Endothelial cell of umbilical vein (primary cell): Measurements from ENCODE around the gene TRAF3. TPM values are rescaled to one million over a fixed set of nuclear protein-coding genes. Genes with fewer than 3 reads are reported as not detected.

Experiments used
- BruUV-seq: library from RNA; stranded (reverse); fragments of 400-500 nt; replicated peaks from 2 replicates; lab custom pipeline; 2021; lab: Mats Ljungman, UMichigan
- CTCF ChIA-PET: fragments of 300-600, 350-600 bp; sonication (Branson Sonifier 250); formaldehyde crosslinking; loops from one replicate; lab custom pipeline; 2021; ENCODE audit warnings: antibody characterized with exemption, inconsistent platforms; lab: Charles Lee
- POLR2A ChIA-PET: fragments of 300-600, 350-600 bp; sonication (Branson Sonifier 250); formaldehyde crosslinking; loops from one replicate; lab custom pipeline; 2021; ENCODE audit warnings: antibody characterized with exemption, inconsistent platforms; lab: Charles Lee
- DNase-seq: peaks from one replicate; pipeline ENCODE4 v3.0.0-alpha.2; 2011; ENCODE audit warnings: low read depth, low spot score
- FAIRE-seq: peaks from 2 replicates; lab custom pipeline; 2011; peaks lifted over from hg19 to GRCh38; lab: Jason Lieb, UNC
- H2AFZ ChIP-seq: 2 replicates; pipeline ENCODE4 v1.6.0; 2012; ENCODE audit warnings: low read depth, low read length, control low read depth, inconsistent platforms
- H3K27ac ChIP-seq: 2 replicates; pipeline ENCODE4 v1.5.1; 2011; ENCODE audit warnings: low read depth, mild to moderate bottlenecking, control low read depth, low read length, moderate library complexity; ENCODE audit not compliant: insufficient read depth
- H3K27me3 ChIP-seq, 2 experiments: 2 replicates each; pipeline versions ENCODE4 v1.6.0 to v1.6.1; 2011; ENCODE audit warnings: low read length in 2 of 2, mixed read lengths in 1 of 2; ENCODE audit not compliant: control insufficient read depth in 2 of 2, insufficient read depth in 2 of 2
- H3K36me3 ChIP-seq, 2 experiments: 2 replicates in 1 of 2; 3 replicates in 1 of 2; pipeline ENCODE4 v1.5.1; 2011; ENCODE audit warnings: low read length in 2 of 2, mild to moderate bottlenecking in 1 of 2, moderate library complexity in 1 of 2; ENCODE audit not compliant: control insufficient read depth in 2 of 2, insufficient read depth in 2 of 2; ENCODE audit errors: extremely low read depth in 1 of 2
- H3K4me1 ChIP-seq: 3 replicates; pipeline ENCODE4 v1.5.1; 2011; ENCODE audit warnings: mild to moderate bottlenecking, low read length; ENCODE audit not compliant: control insufficient read depth, insufficient read depth; ENCODE audit errors: extremely low read depth
- H3K4me2 ChIP-seq: 2 replicates; pipeline ENCODE4 v1.6.1; 2011; ENCODE audit warnings: low read length, control low read depth, mixed read lengths; ENCODE audit not compliant: insufficient read depth
- H3K4me3 ChIP-seq, 3 experiments: fragments of 200-600 bp in 1 of 3; sonication (generic), shearing (Covaris generic) in 1 of 3; replicated peaks in 1 of 3; 2 replicates each; pipeline ENCODE4 v1.5.1; 2011 to 2016; ENCODE audit warnings: control low read depth in 3 of 3, low read length in 3 of 3, mild to moderate bottlenecking in 2 of 3, inconsistent platforms in 1 of 3, low read depth in 1 of 3, moderate library complexity in 1 of 3; ENCODE audit not compliant: insufficient read depth in 1 of 3
- H3K79me2 ChIP-seq: 2 replicates; pipeline ENCODE4 v1.6.0; 2012; ENCODE audit warnings: low read length, inconsistent platforms; ENCODE audit not compliant: control insufficient read depth, insufficient read depth
- H3K9ac ChIP-seq: replicated peaks from 2 replicates; pipeline ENCODE3; 2011; ENCODE audit warnings: low read length, control low read depth; ENCODE audit not compliant: insufficient read depth; ENCODE audit errors: extremely low read depth
- H3K9me1 ChIP-seq: replicated peaks from 3 replicates; pipeline ENCODE4 v1.6.0; 2011; ENCODE audit warnings: mild to moderate bottlenecking, low read length; ENCODE audit not compliant: control insufficient read depth, insufficient read depth; ENCODE audit errors: extremely low read depth
- H3K9me3 ChIP-seq: replicated peaks from 2 replicates; pipeline ENCODE4 v1.5.1; 2012; ENCODE audit warnings: low read length, inconsistent platforms; ENCODE audit not compliant: control insufficient read depth, insufficient read depth
- H4K20me1 ChIP-seq: replicated peaks from 2 replicates; pipeline ENCODE3; 2011; ENCODE audit warnings: mild to moderate bottlenecking, low read length; ENCODE audit not compliant: control insufficient read depth, insufficient read depth; ENCODE audit errors: extremely low read depth
- EZH2 ChIP-seq: IDR thresholded peaks from 2 replicates; pipeline ENCODE4 v1.6.1; 2012; ENCODE audit warnings: borderline replicate concordance, low read depth, mild to moderate bottlenecking, moderate library complexity, low read length, inconsistent platforms; ENCODE audit not compliant: severe bottlenecking
- FOS ChIP-seq: IDR thresholded peaks from 2 replicates; pipeline ENCODE4 v1.6.1; 2011; ENCODE audit warnings: mild to moderate bottlenecking, low read length, moderate library complexity, borderline replicate concordance; ENCODE audit not compliant: insufficient read depth
- GATA2 ChIP-seq: IDR thresholded peaks from 2 replicates; pipeline ENCODE4 v1.7.0; 2011; ENCODE audit warnings: low read depth, mild to moderate bottlenecking, moderate library complexity, mixed read lengths, low read length; ENCODE audit not compliant: insufficient read length, insufficient read depth
- JUN ChIP-seq: IDR thresholded peaks from 2 replicates; pipeline ENCODE4 v1.6.1; 2011; ENCODE audit warnings: borderline replicate concordance, low read depth; ENCODE audit not compliant: insufficient read length, insufficient read depth
- MAX ChIP-seq: IDR thresholded peaks from 2 replicates; pipeline ENCODE4 v1.6.1; 2011; ENCODE audit not compliant: insufficient read depth, insufficient read length
- MYC ChIP-seq: IDR thresholded peaks from one replicate; pipeline ENCODE4 v1.6.1; 2011; ENCODE audit warnings: mild to moderate bottlenecking, low read depth, low read length
- POLR2A ChIP-seq: IDR thresholded peaks from 2 replicates; pipeline ENCODE4 v1.6.1; 2012; ENCODE audit warnings: low read depth, mild to moderate bottlenecking, control low read depth, low read length
- POLR2AphosphoS5 ChIP-seq: IDR thresholded peaks from 2 replicates; pipeline ENCODE4 v1.6.1; 2012; ENCODE audit warnings: low read depth, mild to moderate bottlenecking, control low read depth, low read length, moderate library complexity; ENCODE audit not compliant: insufficient read depth
- dilution Hi-C: fragments of 300-500 bp; cut with MboI; formaldehyde crosslinking; loops from one replicate; pipeline ENCODE4 v1.15.0; 2019; ENCODE audit warnings: low sequenced_read_pairs; ENCODE audit not compliant: extremely low pct_ligation_motif_present
- intact Hi-C: fragments of 100-400 bp; cut with micrococcal nuclease; formaldehyde crosslinking; loops from one replicate; pipeline ENCODE4 v1.10.0; 2022
- polyA plus RNA-seq, 4 experiments: library from polyadenylated mRNA; depleted of rRNA in 3 of 4; stranded (reverse) in 3 of 4; unstranded in 1 of 4; fragments of >200 nt; gene quantifications; 2 replicates each; pipeline versions ENCODE4 v1.2.1 to v1.2.3, GENCODE V29; 2011 to 2012; ENCODE audit warnings: missing spikeins in 1 of 4
- total RNA-seq: library from RNA; stranded (reverse); gene quantifications from 2 replicates; pipeline ENCODE4 v1.2.3, GENCODE V29; 2021

TRAF3 gene
- total and polyA plus RNA-seq, 2 donors (not counting 3 experiments of a cell fraction or from before 2014, with no cell fraction given): 14.4 to 27.6 TPM

- Histone ChIP-seq H3K9me1 (no peaks in the 10 kb centered on the region), H3K4me3 (no peak overlapping the region), H3K4me1 (no peaks in the 10 kb centered on the region), H3K27me3 (no peaks in the 10 kb centered on the region), H3K9me3 (no peaks in the 10 kb centered on the region), H3K4me2 (no peak overlapping the region), H4K20me1 (no peaks in the 10 kb centered on the region), H3K27ac (no peak overlapping the region), H3K9ac (no peak overlapping the region), H3K36me3 (peaks cover 16 to 68% of the 10 kb centered on the region in 2 experiments), H3K79me2 (no peaks in the 10 kb centered on the region), H2AFZ (no peak overlapping the region)
- TF ChIP-seq POLR2A (no peak), POLR2AphosphoS5 (no peak), JUN (no peak), MYC (no peak), FOS (no peak), GATA2 (no peak), EZH2 (no peak), MAX (no peak)
- dilution Hi-C loops: no loop called here
- intact Hi-C loops: no loop called here
- no TSS peak for BruUV-seq
- no peak for FAIRE-seq
- no peak for DNase-seq
- ChIA-PET CTCF (interaction anchor here (1.2 kb wide), 1 partner anchor 245 kb away, joined by 4 read pairs; no protein-coding TSS in a partner anchor), POLR2A (no interaction called here)
These were observed 162.7 kb downstream of the TRAF3 start for GRCh38 chr14:102939820-102940561.
